GM23248 (cell line): ENCODE results near the gene DLX6.

ENCODE experiments used
- EZH2 ChIP-seq: fragments of 200-600 bp; sonication (generic); IDR thresholded peaks from 2 replicates; pipeline ENCODE4 v1.6.1; 2018; ENCODE audit warnings: antibody characterized with exemption, mild to moderate bottlenecking; ENCODE audit not compliant: insufficient read depth, poor library complexity, severe bottlenecking
- EZH2phosphoT487 ChIP-seq: fragments of 200-600 bp; sonication (generic); IDR thresholded peaks from 2 replicates; pipeline ENCODE4 v1.6.1; 2018; ENCODE audit warnings: antibody characterized with exemption, moderate library complexity, mild to moderate bottlenecking, low read depth; ENCODE audit not compliant: insufficient read depth

DNA sequence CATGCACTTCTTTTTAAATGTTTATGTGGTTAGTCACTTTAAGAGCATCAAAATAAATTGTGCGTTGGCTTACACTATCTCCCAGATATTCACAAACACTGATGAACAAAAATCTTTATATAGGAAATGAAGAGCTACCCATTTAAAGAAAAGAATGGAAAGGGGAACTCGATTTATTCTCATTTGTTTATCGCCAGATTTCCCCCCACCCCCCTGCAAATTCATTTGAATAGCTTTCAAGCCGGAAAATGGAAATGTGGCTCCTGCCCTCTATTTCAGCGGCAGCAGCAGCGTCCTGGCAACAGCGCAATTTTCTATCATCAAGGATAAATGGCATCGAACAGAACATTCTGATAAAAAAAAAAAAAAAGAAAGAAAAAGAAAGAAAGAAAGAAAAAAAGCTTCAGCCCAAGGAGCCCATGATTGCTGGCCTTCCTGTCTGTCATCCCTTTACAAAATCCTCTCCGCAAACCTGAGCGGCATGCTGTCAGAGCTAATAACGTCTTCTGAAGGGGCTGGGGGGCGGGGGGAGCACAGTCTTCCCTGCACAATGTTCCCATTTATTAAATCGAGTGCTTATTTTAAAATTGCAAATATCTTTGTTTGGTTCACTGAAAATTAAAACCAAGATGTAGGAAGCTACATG lies 13.7 kb upstream of the DLX6 start:
- TF ChIP-seq EZH2phosphoT487 = no peak
- peak; percentile 49 for TF ChIP-seq EZH2
